GM12872 (cell line): Measurements from ENCODE around the gene UNC13B.

Experiments
- CTCF ChIP-seq: IDR thresholded peaks from 3 replicates; pipeline ENCODE4 v1.5.1; 2011; ENCODE audit warnings: low read depth, mild to moderate bottlenecking, low read length, moderate library complexity; ENCODE audit not compliant: insufficient read depth

UNC13B gene

DNA sequence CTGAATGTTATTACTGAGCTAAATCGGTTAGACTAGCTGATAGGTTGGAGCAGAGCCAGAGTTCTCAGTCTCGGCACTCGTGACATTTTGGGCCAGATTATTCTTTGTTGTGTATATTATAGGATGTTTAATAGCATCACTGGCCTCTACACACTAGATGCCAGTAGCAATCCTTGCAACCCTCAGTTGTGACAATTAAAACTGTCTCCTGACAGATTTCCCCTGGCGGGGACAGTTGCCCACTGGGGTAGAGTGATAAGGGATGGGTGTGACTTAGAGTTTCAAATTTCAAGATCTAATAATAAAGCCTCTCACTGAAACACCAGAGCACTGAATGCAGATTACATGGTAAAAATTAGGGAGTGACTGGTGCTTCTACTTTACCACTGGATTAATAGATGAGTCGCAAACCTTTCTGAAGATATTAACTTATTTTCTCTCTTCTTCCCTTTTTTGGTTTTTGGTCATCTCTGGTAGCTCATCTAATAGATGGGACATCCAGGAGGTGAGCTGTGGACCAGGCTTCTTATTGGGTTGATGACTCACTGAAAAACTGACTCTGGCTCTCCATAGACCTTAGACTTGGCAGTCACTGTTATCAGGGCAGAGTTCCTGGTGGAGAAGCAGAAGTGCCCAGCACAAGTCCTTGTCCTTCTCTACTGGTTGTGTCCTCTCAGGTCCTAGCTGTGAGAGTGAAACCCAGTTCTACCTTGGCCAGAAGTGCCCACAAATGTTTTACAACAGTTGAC lies 150.3 kb downstream of the UNC13B start:
- TF ChIP-seq CTCF, result no peak

DNA sequence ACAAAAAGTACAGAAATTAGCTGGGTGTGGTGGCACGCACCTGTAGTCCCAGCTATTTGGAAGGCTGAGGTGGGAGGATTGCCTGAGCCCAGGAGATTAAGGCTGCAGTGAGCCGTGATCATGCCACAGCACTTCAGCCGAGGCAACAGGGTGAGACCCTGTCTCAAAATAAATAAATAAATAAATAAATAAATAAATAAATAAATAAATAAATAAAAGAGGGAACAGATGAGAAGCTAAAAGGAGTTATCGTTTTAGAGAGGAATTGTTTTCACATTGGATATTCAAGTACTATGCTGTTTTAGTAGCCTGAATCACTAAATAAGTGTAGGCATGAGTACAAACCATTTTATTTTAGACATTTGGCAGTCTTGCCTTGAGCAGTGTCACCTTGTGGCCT lies 151.7 kb downstream of the UNC13B start:
- no peak for TF ChIP-seq CTCF

- no peak for TF ChIP-seq CTCF
These were observed 152.1 kb downstream of the UNC13B start for GRCh38 chr9:35313916-35314315.

- TF ChIP-seq CTCF, result no peak
These were observed 156.9 kb downstream of the UNC13B start for GRCh38 chr9:35318741-35319140.

DNA sequence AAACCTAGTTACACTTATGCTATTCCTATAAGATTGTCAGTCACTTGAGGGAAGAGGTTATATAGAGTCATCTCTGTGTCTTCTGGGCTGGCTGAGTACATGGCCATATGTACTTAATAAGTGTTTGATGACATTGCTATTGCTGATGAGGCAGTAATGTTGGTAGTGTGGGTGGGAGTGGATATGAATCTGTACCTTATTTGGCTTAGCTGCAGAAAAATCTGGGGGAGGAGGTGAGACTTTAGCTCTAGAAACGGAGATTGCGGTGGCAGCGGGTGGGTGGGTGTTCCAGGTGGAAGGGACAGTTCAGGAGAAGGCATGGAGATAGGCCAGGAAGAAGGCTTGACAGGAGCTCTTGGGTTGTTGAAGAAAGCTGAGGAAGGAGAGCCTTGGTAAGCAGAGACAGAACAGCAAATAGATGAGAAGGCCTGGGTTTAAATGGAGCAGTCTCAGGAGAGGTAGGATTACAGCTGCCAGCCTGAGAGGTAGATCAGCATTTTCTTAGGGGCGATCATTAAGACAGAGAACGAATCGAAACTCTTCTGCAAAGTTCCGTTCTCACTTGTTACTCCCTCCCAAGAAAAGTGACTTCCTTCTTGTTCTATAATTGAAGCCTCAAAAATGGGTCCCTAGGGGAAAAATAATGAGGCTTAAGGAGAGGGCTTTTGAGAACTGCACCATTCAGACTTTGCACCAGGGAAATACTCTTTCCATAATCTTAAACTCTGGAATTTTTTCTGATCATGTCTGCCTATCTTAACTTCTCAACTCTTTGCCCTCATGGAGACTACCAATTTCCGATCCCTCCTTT lies 160.5 kb downstream of the UNC13B start:
- TF ChIP-seq CTCF, result no peak

DNA sequence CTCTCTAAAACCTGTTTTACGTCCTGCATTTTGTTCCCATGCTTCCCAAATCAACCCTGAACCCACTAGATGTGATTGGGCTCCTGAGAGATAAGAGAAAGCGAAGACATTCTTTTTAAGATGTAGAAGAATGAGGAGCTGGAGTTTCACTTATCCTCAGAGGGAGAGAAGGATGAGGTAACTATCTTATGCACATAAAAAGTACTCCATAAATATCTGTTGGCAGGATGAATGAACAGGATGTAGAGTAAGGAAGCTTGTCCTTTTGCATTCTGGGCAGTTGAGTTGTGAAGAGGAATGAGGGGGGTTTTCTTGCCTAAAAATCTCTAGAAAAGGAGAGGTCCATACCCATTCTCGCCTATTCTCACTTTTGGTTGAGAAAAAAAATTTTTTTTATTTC lies 163.2 kb downstream of the UNC13B start:
- TF ChIP-seq CTCF, result no peak

GRCh38 chr9:35333551-35333950 lies 171.7 kb downstream of the UNC13B start:
- TF ChIP-seq CTCF, result no peak
